Ishikawa (cell line): ENCODE measurements around the gene DGKG.

ENCODE experiments used
- CEBPB ChIP-seq: IDR thresholded peaks from 2 replicates; pipeline ENCODE4 v1.6.1; 2012
- CREB1 ChIP-seq: IDR thresholded peaks from 2 replicates; pipeline ENCODE4 v1.6.1; 2012; ENCODE audit warnings: low read depth
- EGR1 ChIP-seq: IDR thresholded peaks from 2 replicates; pipeline ENCODE4 v1.6.1; 2012
- EP300 ChIP-seq: IDR thresholded peaks from 2 replicates; pipeline ENCODE4 v1.6.1; 2012; ENCODE audit warnings: borderline replicate concordance
- FOXM1 ChIP-seq: IDR thresholded peaks from 2 replicates; pipeline ENCODE4 v1.6.1; 2012; ENCODE audit warnings: low read depth, borderline replicate concordance
- NFIC ChIP-seq: IDR thresholded peaks from 2 replicates; pipeline ENCODE4 v1.6.1; 2012
- RAD21 ChIP-seq: IDR thresholded peaks from 2 replicates; pipeline ENCODE4 v1.6.1; 2012; ENCODE audit warnings: low read depth
- REST ChIP-seq: IDR thresholded peaks from 2 replicates; pipeline ENCODE4 v1.6.1; 2012; ENCODE audit warnings: low read depth, mild to moderate bottlenecking
- TAF1 ChIP-seq: IDR thresholded peaks from 2 replicates; pipeline ENCODE4 v1.6.1; 2012; ENCODE audit warnings: low read depth, mild to moderate bottlenecking
- TCF12 ChIP-seq: IDR thresholded peaks from 2 replicates; pipeline ENCODE4 v1.6.1; 2012; ENCODE audit warnings: low read depth
- TEAD4 ChIP-seq: IDR thresholded peaks from 2 replicates; pipeline ENCODE4 v1.6.1; 2012
- YY1 ChIP-seq: IDR thresholded peaks from 2 replicates; pipeline ENCODE4 v1.6.1; 2012; ENCODE audit warnings: low read depth
- ZBTB7A ChIP-seq: IDR thresholded peaks from 2 replicates; pipeline ENCODE4 v1.6.1; 2012; ENCODE audit warnings: low read depth
- TF ChIP-seq, protein P1 (sequence below): IDR thresholded peaks from 2 replicates; pipeline ENCODE4 v1.6.1; 2012
- TF ChIP-seq, protein P2 (sequence below): IDR thresholded peaks from 2 replicates; pipeline ENCODE4 v1.6.1; 2012

The DGKG gene

DNA sequence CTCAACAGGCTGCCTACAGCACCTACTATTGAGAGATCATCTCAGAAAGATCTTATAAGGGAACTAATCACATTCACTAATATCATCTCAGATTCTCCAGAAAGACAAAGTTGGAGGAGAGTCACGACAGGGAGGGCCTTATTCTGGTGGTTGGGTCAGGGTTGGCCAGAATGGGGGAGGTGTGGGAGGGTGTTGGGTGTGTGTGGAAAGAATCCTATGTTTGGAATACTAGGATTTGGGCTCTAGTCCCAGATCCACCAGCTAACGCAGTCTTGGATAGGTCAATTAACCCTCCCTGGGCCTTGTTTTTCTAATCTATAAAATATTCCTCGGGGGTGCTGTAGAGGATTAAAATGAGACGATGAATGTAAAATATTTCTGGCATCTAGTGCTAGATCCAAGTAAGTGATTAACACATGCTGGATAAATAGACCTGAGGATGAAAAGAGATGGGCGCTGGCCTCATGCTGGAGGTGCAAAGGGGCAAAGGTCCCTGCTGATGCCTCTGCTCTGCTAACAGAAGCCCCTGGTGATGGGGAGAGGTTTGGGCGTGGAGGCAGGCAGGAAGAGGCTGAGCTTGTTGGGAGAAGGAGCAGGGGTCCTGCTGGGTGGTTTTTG lies 185.6 kb downstream of the DGKG start:
- TF ChIP-seq, protein P1, sequence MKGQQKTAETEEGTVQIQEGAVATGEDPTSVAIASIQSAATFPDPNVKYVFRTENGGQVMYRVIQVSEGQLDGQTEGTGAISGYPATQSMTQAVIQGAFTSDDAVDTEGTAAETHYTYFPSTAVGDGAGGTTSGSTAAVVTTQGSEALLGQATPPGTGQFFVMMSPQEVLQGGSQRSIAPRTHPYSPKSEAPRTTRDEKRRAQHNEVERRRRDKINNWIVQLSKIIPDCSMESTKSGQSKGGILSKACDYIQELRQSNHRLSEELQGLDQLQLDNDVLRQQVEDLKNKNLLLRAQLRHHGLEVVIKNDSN = no peak
- no peak for TF ChIP-seq CEBPB

GRCh38 chr3:186173224-186173815 lies 188.7 kb downstream of the DGKG start:
- TF ChIP-seq RAD21 = no peak
- TF ChIP-seq NFIC = no peak
- TF ChIP-seq TEAD4 = no peak
- no peak for TF ChIP-seq CREB1
- no peak for TF ChIP-seq FOXM1
- TF ChIP-seq YY1 = no peak
- TF ChIP-seq, protein P2, sequence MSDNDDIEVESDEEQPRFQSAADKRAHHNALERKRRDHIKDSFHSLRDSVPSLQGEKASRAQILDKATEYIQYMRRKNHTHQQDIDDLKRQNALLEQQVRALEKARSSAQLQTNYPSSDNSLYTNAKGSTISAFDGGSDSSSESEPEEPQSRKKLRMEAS = no peak
- TF ChIP-seq CEBPB = no peak
- TF ChIP-seq, protein P1 = no peak
- TF ChIP-seq EP300 = no peak
- TF ChIP-seq REST = no peak
- no peak for TF ChIP-seq TCF12
- no peak for TF ChIP-seq ZBTB7A
- no peak for TF ChIP-seq EGR1

DNA sequence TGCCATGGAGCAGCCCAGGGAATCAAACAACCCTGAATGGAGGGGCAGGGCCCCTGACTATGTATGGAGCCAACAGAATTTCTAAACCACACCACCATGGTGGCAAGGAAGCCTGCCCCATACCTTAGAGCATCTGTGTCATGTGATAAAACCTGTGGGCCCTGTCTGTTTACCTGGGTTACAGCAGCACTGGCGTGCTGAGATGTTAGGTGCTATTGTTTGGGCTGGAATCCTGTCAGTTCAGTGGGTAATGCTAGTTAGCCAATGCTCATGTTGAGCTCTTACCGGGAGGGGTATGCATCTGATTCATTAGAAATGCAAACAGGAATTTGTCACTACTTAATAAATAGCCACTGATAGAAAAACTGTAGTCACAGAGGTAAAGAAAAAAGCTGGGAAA lies 189.7 kb downstream of the DGKG start:
- TF ChIP-seq EP300 (no peak), FOXM1 (no peak), CEBPB (no peak), RAD21 (no peak), ZBTB7A (no peak), TEAD4 (no peak), YY1 (no peak), CREB1 (no peak), NFIC (no peak)
- TF ChIP-seq, protein P2 = no peak

DNA sequence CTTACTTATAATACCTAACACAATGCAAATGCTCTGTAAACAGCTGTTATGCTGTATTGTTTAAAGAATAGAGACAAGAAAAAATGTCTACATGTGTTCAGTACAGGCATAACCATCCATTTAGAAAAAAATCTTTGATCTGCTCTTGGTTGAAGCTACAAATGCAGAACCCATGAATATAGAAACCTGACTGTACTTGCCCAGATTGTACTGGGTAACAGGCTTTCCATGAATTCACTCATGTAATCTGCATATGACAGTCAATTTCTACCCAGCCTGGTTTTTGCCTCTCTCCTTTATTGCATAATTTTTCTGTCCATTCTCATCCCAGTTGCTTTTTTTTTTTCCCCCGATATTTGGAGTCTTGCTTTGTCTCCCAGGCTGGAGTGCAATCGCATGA lies 190.5 kb downstream of the DGKG start:
- TF ChIP-seq ZBTB7A = no peak
- TF ChIP-seq, protein P1 = no peak
- no peak for TF ChIP-seq CEBPB
- TF ChIP-seq RAD21 = no peak
- TF ChIP-seq NFIC = no peak

GRCh38 chr3:186170516-186170915 lies 191.5 kb downstream of the DGKG start:
- TF ChIP-seq TCF12 (no peak), ZBTB7A (no peak), TAF1 (no peak), YY1 (no peak), FOXM1 (no peak), EP300 (no peak), TEAD4 (no peak), EGR1 (no peak), CEBPB (no peak), REST (no peak), CREB1 (no peak), NFIC (no peak), RAD21 (no peak)
- TF ChIP-seq, protein P2 = no peak
- TF ChIP-seq, protein P1 = no peak
